ENCODE data around the gene OR8K3. TPM values are rescaled to one million over a fixed set of nuclear protein-coding genes. Genes with fewer than 3 reads are reported as not detected.

Gene OR8K3
- total RNA-seq, result not detected in 2 replicates

GRCh38 chr11:56314844-56315243, at the start of gene OR8K3:
TSS of gene OR8K3 (plus strand) at chr11:56315144. CDS start at chr11:56318307, 3,163 bp downstream.

GRCh38 chr11:56273854-56274253, 41.1 kb upstream of the OR8K3 start, which contains the start of gene OR5T1:
TSS of gene OR5T1 (plus strand) at chr11:56274154. CDS start at chr11:56275639, 1,485 bp downstream.

GRCh38 chr11:56292154-56292553, 22.8 kb upstream of the OR8K3 start, which contains the start of gene OR8H1:
TSS of gene OR8H1 (minus strand) at chr11:56292254. CDS start at chr11:56291062, 1,192 bp downstream.

GRCh38 chr11:56345739-56346138, 30.8 kb downstream of the OR8K3 start, which contains the start of gene OR8K1:
TSS of gene OR8K1 (plus strand) at chr11:56346039. CDS start at chr11:56346039, 0 bp downstream.

GRCh38 chr11:56353991-56354390, 39.0 kb downstream of the OR8K3 start, which contains the start of gene OR8J1:
TSS of gene OR8J1 (plus strand) at chr11:56354291. CDS start at chr11:56360247, 5,956 bp downstream.

Other genes starting within 250 kb of the OR8K3 start
- not detected in 2 replicates for gene OR8I2, start 221.8 kb upstream of the OR8K3 start, total RNA-seq
- gene OR8H2, start 211.5 kb upstream of the OR8K3 start, total RNA-seq, result not detected in 2 replicates
- not detected in 2 replicates for gene OR8H3, start 192.8 kb upstream of the OR8K3 start, total RNA-seq
- not detected in 2 replicates for gene OR8J3, start 174.9 kb upstream of the OR8K3 start, total RNA-seq
- gene OR8K5, start 154.8 kb upstream of the OR8K3 start, total RNA-seq, result not detected in 2 replicates
- not detected in 2 replicates for gene OR5J2, start 138.5 kb upstream of the OR8K3 start, total RNA-seq
- gene OR5T2, start 80.9 kb upstream of the OR8K3 start, total RNA-seq, result not detected in 2 replicates
- gene OR5T3, start 62.9 kb upstream of the OR8K3 start, total RNA-seq, result not detected in 2 replicates
- gene OR5T1, start 41.0 kb upstream of the OR8K3 start, total RNA-seq, result not detected in 2 replicates
- not detected in 2 replicates for gene OR8H1, start 22.9 kb upstream of the OR8K3 start, total RNA-seq
- gene OR8K1, start 30.9 kb downstream of the OR8K3 start, total RNA-seq, result not detected in 2 replicates
- not detected in 2 replicates for gene OR8J1, start 39.1 kb downstream of the OR8K3 start, total RNA-seq
- not detected in 2 replicates for gene OR8U1, start 60.5 kb downstream of the OR8K3 start, total RNA-seq
- gene OR5AL1, start 97.6 kb downstream of the OR8K3 start, total RNA-seq, result not detected in 2 replicates
- gene OR5M3, start 158.2 kb downstream of the OR8K3 start, total RNA-seq, result not detected in 2 replicates
- gene OR5M8, start 176.2 kb downstream of the OR8K3 start, total RNA-seq, result not detected in 2 replicates
- not detected in 2 replicates for gene OR5M11, start 228.1 kb downstream of the OR8K3 start, total RNA-seq